ENCODE results near the gene ZNF624.

Gene ZNF624

DNA sequence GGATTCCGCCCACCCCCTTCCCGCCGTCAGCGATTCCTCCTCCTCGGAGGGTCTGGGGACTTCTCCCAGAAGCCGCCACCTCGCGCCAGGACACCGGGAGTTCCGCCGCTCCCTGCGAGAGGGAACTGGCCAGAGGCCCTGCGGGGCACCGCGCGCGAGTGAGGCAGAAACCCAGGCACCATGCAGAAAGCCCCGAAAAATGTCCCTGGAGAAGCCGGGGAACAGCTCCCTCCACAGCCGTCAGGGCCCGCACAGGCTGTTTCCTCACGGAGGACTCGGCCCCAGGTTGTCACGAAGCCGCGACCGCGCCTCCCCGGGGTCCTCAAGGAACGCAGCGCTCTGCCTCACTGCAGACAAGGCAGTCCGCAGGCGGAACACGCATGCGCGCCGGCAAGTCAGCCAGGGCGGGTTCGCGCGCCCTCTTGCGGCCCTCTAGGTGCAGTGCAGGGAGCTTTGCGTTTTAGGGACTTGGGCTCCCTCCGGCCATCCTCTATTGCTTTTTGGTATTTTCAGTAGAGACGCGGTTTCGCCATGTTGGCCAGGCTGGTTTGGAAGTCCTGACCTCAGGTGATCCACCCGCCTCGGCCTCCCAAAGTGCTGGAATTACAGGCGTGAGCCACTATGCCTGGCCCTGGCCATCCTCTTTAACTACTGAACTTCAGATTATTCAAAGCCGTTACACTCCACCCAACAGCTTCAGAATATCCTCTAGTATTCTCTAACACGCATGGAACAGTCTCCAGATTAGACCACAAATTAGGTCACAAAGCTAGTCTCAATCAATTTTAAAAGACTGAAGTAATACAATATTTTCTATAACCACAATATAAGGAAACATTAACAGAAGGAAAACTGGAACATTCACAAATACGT lies 64.3 kb downstream of the ZNF624 start:
- peak; percentile 95 for DNase-seq

DNA sequence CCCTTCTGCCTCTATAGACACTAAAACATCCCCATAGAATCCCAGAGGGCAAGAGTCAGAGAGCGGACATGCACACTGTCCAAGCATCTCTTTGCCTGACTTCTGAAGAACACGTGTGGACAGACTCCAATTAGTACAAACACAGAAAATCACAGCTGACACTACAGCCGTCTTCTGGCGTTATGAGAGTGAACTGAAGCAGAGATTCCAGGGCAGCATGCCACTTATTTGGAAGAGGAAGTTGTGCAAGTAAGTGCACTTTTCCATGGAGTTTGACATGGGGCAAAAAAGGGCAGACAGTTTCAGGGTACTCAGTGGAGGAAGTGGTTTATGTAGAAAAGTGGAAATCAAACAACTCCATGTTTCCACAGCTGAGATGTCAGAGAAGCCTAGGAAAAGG lies 67.9 kb downstream of the ZNF624 start:
- DNase-seq = no peak

- peak; percentile 96 for DNase-seq
Observed at GRCh38 chr17:16584273-16584995, 69.2 kb downstream of the ZNF624 start.

DNA sequence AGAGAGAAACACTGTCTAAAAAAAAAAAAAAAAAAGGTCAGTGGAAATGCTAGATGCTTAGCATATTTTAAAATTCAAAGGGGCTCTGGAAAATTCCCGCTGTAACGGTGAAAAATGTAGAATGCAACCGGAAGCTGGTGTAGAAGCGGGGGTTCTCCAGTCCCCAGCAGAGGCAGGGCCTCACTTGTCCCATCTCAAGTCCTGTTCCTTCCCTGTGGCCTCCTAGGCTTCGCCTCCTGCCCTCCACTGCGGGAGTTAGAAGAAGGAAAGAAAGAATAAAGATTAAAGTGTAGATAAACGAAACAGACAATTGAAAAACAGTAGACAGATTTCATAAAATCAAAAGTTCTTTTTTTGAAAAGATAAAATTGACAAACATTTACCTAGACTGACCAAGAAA lies 69.9 kb downstream of the ZNF624 start:
- no peak for DNase-seq

GRCh38 chr17:16573466-16573865 lies 80.2 kb downstream of the ZNF624 start:
- DNase-seq = no peak

All from NCI-H82 (cell line).